GM12878 (cell line): ENCODE results near the gene DNASE1. TPM values are rescaled to one million over a fixed set of nuclear protein-coding genes. Genes with fewer than 3 reads are reported as not detected.

Experiments used
- ATAC-seq: fragments of 200-7000 bp; cut with Tn5 transposase; 3 replicates; pipeline ENCODE4 v1.9.1; 2020; ENCODE audit warnings: mild to moderate bottlenecking, moderate library complexity
- BruUV-seq: library from RNA; stranded (reverse); fragments of 400-500 nt; replicated peaks from 2 replicates; lab custom pipeline; 2021; lab: Mats Ljungman, UMichigan
- CTCF ChIA-PET: fragments of 300-600 bp; sonication (Branson Sonifier 250); formaldehyde crosslinking; extraction: SDS; loops from one replicate; lab custom pipeline; 2021; ENCODE audit warnings: inconsistent platforms; lab: Yijun Ruan, JAX
- POLR2A ChIA-PET: fragments of 350-600 bp; formaldehyde crosslinking; extraction: SDS; loops from one replicate; lab custom pipeline; 2021; ENCODE audit warnings: inconsistent platforms; lab: Charles Lee
- RAD21 ChIA-PET: fragments of 300-600 bp; sonication (Branson Sonifier 250); formaldehyde crosslinking; loops from one replicate; lab custom pipeline; 2023; ENCODE audit warnings: antibody characterized with exemption; ENCODE audit not compliant: unreplicated experiment; lab: Charles Lee
- SMC1A ChIA-PET: fragments of 300-600 bp; sonication (Branson Sonifier 250); formaldehyde crosslinking; loops from one replicate; lab custom pipeline; 2023; ENCODE audit not compliant: unreplicated experiment, uncharacterized antibody; lab: Charles Lee
- DNase-seq: peaks from one replicate; pipeline ENCODE4 v3.0.0-alpha.2; 2011; ENCODE audit warnings: low read depth, low spot score
- FAIRE-seq: peaks from 3 replicates; lab custom pipeline; 2011; peaks lifted over from hg19 to GRCh38; lab: Jason Lieb, UNC
- H2AFZ ChIP-seq: 2 replicates; pipeline ENCODE4 v1.6.0; 2011; ENCODE audit warnings: low read depth, low read length, control low read depth; ENCODE audit not compliant: control insufficient read depth
- H3K27ac ChIP-seq: 2 replicates; pipeline ENCODE4 v1.5.1; 2011; ENCODE audit warnings: control low read depth; ENCODE audit not compliant: control insufficient read depth, insufficient read depth
- H3K27me3 ChIP-seq, 2 experiments: replicated peaks in 1 of 2; 2 replicates each; pipeline versions ENCODE4 v1.6.0 to v1.6.1; 2011; ENCODE audit warnings: low read length in 1 of 2; ENCODE audit not compliant: control insufficient read depth in 2 of 2, insufficient read depth in 2 of 2
- H3K36me3 ChIP-seq, 2 experiments: 2 replicates each; pipeline ENCODE4 v1.5.1; 2011; ENCODE audit warnings: low read length in 1 of 2; ENCODE audit not compliant: control insufficient read depth in 2 of 2, insufficient read depth in 2 of 2
- H3K4me1 ChIP-seq: 2 replicates; pipeline ENCODE4 v1.6.1; 2011; ENCODE audit warnings: mild to moderate bottlenecking, low read length, moderate library complexity, mixed read lengths; ENCODE audit not compliant: control insufficient read depth, insufficient read depth
- H3K4me2 ChIP-seq: 2 replicates; pipeline ENCODE4 v1.6.0; 2011; ENCODE audit warnings: control low read depth; ENCODE audit not compliant: control insufficient read depth, insufficient read depth
- H3K4me3 ChIP-seq: fragments of 200-600 bp; sonication (generic); 2 replicates; pipeline ENCODE4 v1.5.1; 2016
- H3K79me2 ChIP-seq: 2 replicates; pipeline ENCODE4 v1.6.0; 2011; ENCODE audit warnings: low read length; ENCODE audit not compliant: control insufficient read depth, insufficient read depth
- H3K9ac ChIP-seq: 2 replicates; pipeline ENCODE4 v1.8.0; 2011; ENCODE audit warnings: low read length, control low read depth, mixed read lengths; ENCODE audit not compliant: control insufficient read depth, insufficient read depth
- H3K9me3 ChIP-seq: replicated peaks from 3 replicates; pipeline ENCODE4 v1.5.1; 2011; ENCODE audit warnings: mild to moderate bottlenecking, low read length; ENCODE audit not compliant: control insufficient read depth, insufficient read depth
- H4K20me1 ChIP-seq: 2 replicates; pipeline ENCODE4 v1.6.0; 2011; ENCODE audit not compliant: control insufficient read depth, insufficient read depth
- BRCA1 ChIP-seq: IDR thresholded peaks from 2 replicates; pipeline ENCODE4 v1.6.1; 2011; ENCODE audit warnings: low read depth, low read length, improper control_type of control experiment
- EP300 ChIP-seq, 2 experiments: fragments of 150-350 bp in 1 of 2; IDR thresholded peaks; 2 replicates each; pipeline ENCODE4 v1.6.1; 2011 to 2012; ENCODE audit warnings: low read depth in 2 of 2, low read length in 2 of 2, borderline replicate concordance in 1 of 2, improper control_type of control experiment in 1 of 2, inconsistent platforms in 1 of 2; ENCODE audit not compliant: control insufficient read depth in 1 of 2
- GATAD2B ChIP-seq: fragments of 450-650 bp; conservative IDR thresholded peaks from 2 replicates; pipeline ENCODE4 v1.6.1; 2017; ENCODE audit warnings: low read depth, mild to moderate bottlenecking, moderate library complexity
- HDAC6 ChIP-seq: fragments of 200-600 bp; sonication (generic); IDR thresholded peaks from one replicate; pipeline ENCODE4 v1.8.0; 2017; ENCODE audit warnings: antibody characterized with exemption; ENCODE audit not compliant: unreplicated experiment
- JUND ChIP-seq: IDR thresholded peaks from 2 replicates; pipeline ENCODE4 v1.6.1; 2012; ENCODE audit warnings: low read depth, mild to moderate bottlenecking, low read length, improper control_type of control experiment, moderate library complexity
- LARP7 ChIP-seq: fragments of 450-650 bp; IDR thresholded peaks from 2 replicates; pipeline ENCODE4 v1.6.1; 2017; ENCODE audit warnings: mild to moderate bottlenecking
- MXI1 ChIP-seq: fragments of 150-350 bp; IDR thresholded peaks from 2 replicates; pipeline ENCODE4 v1.6.1; 2011; ENCODE audit warnings: low read depth, mild to moderate bottlenecking, inconsistent platforms, low read length, improper control_type of control experiment
- NBN ChIP-seq: fragments of 450-650 bp; IDR thresholded peaks from 2 replicates; pipeline ENCODE4 v1.6.1; 2016
- RELB ChIP-seq: fragments of 450-650 bp; IDR thresholded peaks from 2 replicates; pipeline ENCODE4 v1.6.1; 2017; ENCODE audit warnings: low read depth, mild to moderate bottlenecking, moderate library complexity
- SMAD5 ChIP-seq: IDR thresholded peaks from 2 replicates; pipeline ENCODE4 v1.6.1; 2016; ENCODE audit warnings: antibody characterized with exemption, low read depth
- TBL1XR1 ChIP-seq: IDR thresholded peaks from 2 replicates; pipeline ENCODE4 v1.6.1; 2012; ENCODE audit warnings: low read depth, low read length, improper control_type of control experiment
- WGBS: methylation state at CpG from one replicate; pipeline ENCODE4 v1.1.6; 2016; ENCODE audit warnings: low lambda C conversion rate; ENCODE audit not compliant: insufficient replicate concordance, insufficient coverage; ENCODE audit errors: missing lambda C conversion rate; 5-methylcytosine and 5-hydroxymethylcytosine counted together
- in situ Hi-C: fragments of 300-500 bp; cut with MboI; formaldehyde crosslinking; loops from 9 replicates; pipeline ENCODE4 v1.14.3; 2018; ENCODE audit warnings: mixed read lengths
- intact Hi-C: fragments of 100-400 bp; cut with micrococcal nuclease; formaldehyde crosslinking; loops from one replicate; pipeline ENCODE4 v1.14.2; 2022; ENCODE audit not compliant: unreplicated experiment
- polyA plus RNA-seq, 11 experiments: library from polyadenylated mRNA; depleted of rRNA in 4 of 11; unstranded in 6 of 11; stranded (reverse) in 5 of 11; fragments of >200 nt; fragmentation: Nextera tagmentation in 4 of 11; fragmentation: Illumina TruSeq in 1 of 11; extraction: Ambion mirVana in 4 of 11; extraction: Trizol in 1 of 11; gene quantifications; 1 replicate in 1 of 11; 2 replicates in 10 of 11; pipeline versions ENCODE4 v1.2.1 to v1.2.3, GENCODE V29; 2011 to 2016; ENCODE audit warnings: inconsistent platforms in 2 of 11, missing spikeins in 2 of 11, low read depth in 1 of 11
- total RNA-seq, 4 experiments: library from RNA; depleted of rRNA in 3 of 4; stranded (reverse); fragments of >200 nt in 3 of 4; fragmentation: Illumina TruSeq in 1 of 4; extraction: Trizol in 1 of 4; gene quantifications; 2 replicates each; pipeline versions ENCODE4 v1.2.1 to v1.2.3, GENCODE V29; 2013 to 2021

The DNASE1 gene
- total and polyA plus RNA-seq, 10 of the 15 experiments (the other 5 are each of a cell fraction or from before 2014, with no cell fraction given) = 0.23 to 12.0 (median 7.9) TPM

GRCh38 chr16:3695610-3696369 lies 41.3 kb downstream of the DNASE1 start (continued):
- TF ChIP-seq JUND = no peak

DNA sequence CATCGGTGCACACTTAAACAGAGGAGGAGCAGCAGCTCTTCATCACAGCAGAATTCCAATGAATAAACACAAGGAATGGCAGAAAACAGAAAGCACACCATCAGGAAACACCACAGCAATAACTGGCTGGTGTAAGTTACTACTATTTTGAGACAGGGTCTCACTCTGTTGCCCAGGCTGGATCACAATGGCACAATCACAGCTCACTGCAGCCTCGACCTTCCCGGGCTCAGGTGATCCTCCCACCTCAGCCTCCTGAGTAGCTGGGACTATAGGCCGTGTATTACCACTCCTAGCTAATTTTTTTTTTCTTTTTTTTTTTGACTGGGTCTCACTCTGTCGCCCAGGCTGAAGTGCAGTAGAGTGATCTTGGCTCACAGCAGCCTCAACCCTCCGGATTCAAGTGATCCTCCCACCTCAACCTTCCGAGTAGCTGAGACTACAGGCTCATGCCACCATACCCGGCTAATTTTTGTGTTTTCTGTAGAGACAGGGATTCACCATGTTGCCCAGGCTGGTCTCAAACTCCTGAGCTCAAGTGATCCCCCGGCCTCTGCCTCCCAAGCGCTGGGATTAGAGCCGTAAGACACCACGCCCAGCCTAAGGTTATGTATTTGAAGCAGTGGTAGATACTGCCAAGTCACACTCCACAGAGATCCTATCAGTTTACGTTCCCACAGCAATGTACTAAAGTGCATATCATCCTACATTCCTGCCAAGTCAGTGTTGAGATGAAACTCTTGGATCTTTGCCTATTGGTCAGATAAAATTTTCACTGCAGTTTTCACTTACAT lies 42.1 kb downstream of the DNASE1 start:
- H3K9ac ChIP-seq = no peak overlapping the region
- H3K27ac ChIP-seq = no peak overlapping the region
- TF ChIP-seq RELB (no peak), TBL1XR1 (no peak), LARP7 (no peak), HDAC6 (no peak), MXI1 (no peak), NBN (no peak), GATAD2B (no peak), SMAD5 (no peak), BRCA1 (no peak), EP300 (IDR thresholded peaks at IDR 0.05; ENCODE audit: borderline replicate concordance in 1 of 2, control insufficient read depth in 1 of 2, low read depth in 2 of 2, low read length in 2 of 2) (no peak)
- H3K36me3 ChIP-seq = peaks cover 0 to 2% of the 10 kb centered on the region in 2 experiments; a peak in 3 of 4 replicates
- no TSS peak for BruUV-seq
- SMC1A ChIA-PET = no interaction called here
- H4K20me1 ChIP-seq = no peaks in the 10 kb centered on the region
- H3K4me3 ChIP-seq = no peak overlapping the region
- no peak overlapping the region for H2AFZ ChIP-seq
- FAIRE-seq (no peak), DNase-seq (no peak), ATAC-seq (no peak)
- CTCF ChIA-PET = interaction anchor here (0.6 to 0.9 kb wide), 4 partner anchors 10 to 557 kb away, joined by 3 to 4 read pairs (median 3); no protein-coding TSS in a partner anchor
- in situ Hi-C loops = no loop called here
- POLR2A ChIA-PET = interaction anchor here (0.5 kb wide), 1 partner anchor 568 kb away, joined by 6 read pairs; no protein-coding TSS in a partner anchor
- no peaks in the 10 kb centered on the region for H3K9me3 ChIP-seq
- WGBS = 82% methylated on average over 13 of the region's 13 CpGs
- H3K4me1 ChIP-seq = peaks cover 9% of the 10 kb centered on the region
- H3K4me2 ChIP-seq = no peak overlapping the region
- intact Hi-C loops = no loop called here
- no peaks in the 10 kb centered on the region for H3K27me3 ChIP-seq
- peaks cover 5% of the 10 kb centered on the region for H3K79me2 ChIP-seq
- RAD21 ChIA-PET = interaction anchor here (0.9 kb wide), 1 partner anchor 47 kb away, joined by 3 read pairs; no protein-coding TSS in a partner anchor
